ENCODE results near the gene SCARB1.
"Not testable (repeated sequence)": the region's sequence is repeated elsewhere in the genome, so short reads cannot be mapped to it uniquely, and the experiment has no call there.

The SCARB1 gene, protein sequence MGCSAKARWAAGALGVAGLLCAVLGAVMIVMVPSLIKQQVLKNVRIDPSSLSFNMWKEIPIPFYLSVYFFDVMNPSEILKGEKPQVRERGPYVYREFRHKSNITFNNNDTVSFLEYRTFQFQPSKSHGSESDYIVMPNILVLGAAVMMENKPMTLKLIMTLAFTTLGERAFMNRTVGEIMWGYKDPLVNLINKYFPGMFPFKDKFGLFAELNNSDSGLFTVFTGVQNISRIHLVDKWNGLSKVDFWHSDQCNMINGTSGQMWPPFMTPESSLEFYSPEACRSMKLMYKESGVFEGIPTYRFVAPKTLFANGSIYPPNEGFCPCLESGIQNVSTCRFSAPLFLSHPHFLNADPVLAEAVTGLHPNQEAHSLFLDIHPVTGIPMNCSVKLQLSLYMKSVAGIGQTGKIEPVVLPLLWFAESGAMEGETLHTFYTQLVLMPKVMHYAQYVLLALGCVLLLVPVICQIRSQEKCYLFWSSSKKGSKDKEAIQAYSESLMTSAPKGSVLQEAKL

DNA sequence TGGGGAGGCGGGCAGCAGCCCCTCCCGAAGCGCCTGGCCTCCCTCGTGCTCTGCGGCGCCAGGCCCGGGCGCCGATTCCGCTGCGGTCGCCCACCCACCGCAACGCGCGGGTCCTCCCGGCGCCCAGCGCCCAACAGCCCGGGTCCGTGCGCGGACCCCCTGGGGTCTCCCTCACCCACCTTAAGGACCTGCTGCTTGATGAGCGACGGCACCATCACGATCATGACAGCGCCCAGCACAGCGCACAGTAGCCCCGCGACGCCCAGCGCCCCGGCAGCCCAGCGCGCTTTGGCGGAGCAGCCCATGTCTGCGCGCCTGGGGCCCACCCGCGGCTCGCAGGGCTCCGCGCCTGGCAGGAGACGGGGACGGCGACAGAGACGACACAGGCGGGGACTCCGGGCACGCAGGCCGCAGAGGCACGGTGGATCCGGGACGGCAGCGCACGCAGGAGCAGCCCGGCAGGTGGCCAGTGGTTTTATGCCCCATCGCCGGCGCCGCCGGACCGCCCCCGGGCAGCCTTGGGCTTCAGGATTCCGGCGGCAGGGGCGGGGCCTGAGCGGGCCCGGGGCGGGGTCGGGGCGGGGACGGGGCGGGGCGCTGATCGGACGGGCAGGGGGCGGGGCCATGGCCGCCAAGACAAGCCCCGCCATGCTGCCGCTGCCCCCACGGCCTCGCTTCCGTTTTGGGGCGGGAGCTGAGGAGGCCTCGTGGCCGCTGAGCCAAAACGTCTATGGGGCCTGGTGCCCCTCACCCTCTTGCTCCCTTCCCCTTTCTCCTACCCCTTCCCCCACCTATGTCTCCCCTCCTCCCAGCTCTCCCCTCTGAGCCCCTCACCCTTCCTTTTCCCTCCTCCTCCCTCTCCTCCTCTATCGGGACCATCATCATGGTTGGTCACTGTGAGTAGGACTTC, at the start of gene SCARB1:
TSS of gene SCARB1 (minus strand) at position 449 of the 910 bp plus-strand sequence. CDS start at position 305, 144 bp downstream.
- DNase-seq (ENCODE audit: low read depth, low spot score), result peak; percentile 91

DNA sequence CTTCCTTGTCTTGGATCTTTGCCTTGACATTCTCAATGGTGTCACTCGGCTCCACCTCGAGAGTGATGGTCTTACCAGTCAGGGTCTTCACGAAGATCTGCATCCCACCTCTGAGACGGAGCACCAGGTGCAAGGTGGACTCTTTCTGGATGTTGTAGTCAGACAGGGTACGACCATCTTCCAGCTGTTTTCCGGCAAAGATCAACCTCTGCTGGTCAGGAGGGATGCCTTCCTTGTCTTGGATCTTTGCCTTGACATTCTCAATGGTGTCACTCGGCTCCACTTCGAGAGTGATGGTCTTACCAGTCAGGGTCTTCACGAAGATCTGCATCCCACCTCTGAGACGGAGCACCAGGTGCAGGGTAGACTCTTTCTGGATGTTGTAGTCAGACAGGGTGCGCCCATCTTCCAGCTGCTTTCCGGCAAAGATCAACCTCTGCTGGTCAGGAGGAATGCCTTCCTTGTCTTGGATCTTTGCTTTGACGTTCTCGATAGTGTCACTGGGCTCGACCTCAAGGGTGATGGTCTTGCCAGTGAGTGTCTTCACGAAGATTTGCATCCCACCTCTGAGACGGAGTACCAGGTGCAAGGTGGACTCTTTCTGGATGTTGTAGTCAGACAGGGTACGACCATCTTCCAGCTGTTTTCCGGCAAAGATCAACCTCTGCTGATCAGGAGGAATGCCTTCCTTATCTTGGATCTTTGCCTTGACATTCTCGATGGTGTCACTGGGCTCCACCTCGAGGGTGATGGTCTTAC, 49.0 kb upstream of the SCARB1 start:
- DNase-seq (ENCODE audit: low read depth, low spot score), result not testable (repeated sequence)

DNA sequence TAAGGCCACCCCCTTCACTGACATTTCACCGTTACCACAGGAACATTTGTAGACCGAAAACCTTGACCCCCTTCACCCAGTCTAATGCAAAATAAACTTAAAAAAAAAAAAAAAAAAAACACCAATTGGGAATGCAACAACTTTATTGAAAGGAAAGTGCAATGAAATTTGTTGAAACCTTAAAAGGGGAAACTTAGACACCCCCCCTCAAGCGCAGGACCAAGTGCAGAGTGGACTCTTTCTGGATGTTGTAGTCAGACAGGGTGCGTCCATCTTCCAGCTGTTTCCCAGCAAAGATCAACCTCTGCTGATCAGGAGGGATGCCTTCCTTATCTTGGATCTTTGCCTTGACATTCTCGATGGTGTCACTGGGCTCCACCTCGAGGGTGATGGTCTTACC, 47.9 kb upstream of the SCARB1 start:
- DNase-seq (ENCODE audit: low read depth, low spot score), result not testable (repeated sequence)

DNA sequence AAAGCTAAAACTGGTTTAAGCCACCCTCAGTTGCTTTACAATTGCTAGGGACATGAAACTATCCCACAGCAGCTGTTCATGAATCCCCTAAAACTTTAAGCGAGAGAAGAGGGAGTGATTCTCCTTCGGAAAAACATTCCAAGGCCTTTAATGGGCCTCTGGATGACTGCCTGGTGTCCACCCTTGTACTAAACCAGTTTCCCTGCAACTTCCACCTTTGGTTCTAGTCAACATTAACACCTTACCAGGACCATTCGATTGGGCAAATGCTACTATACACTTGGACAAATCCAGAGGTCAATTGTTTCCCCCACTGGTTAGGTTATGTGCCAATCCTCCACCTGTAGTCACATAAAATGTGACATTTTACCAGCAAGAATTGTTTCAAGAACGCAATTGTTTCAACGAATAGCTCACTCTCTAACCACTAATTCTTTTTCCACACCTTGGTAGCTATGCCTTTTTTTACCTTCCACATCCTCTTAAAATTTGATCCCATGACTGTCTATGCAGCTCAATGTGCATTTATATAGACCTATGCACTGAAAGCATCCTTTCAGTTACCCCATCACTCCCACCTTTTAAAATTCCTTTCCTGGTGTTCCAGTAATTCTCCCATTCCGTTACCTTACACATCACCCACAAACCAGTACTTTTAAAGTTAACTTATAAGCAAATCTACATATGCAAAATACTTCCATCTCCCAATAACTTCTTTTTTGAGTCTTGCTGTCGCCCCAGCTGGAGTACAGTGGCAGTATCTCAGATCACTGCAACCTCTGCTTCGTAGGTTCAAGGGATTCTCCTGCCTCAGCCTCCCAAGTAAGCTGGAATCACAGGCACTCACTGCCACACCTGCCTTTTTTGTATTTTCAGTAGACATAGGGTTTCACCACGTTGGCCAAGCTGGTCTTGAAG, 47.2 kb upstream of the SCARB1 start:
- peak; percentile 22 for DNase-seq (ENCODE audit: low read depth, low spot score)

DNA sequence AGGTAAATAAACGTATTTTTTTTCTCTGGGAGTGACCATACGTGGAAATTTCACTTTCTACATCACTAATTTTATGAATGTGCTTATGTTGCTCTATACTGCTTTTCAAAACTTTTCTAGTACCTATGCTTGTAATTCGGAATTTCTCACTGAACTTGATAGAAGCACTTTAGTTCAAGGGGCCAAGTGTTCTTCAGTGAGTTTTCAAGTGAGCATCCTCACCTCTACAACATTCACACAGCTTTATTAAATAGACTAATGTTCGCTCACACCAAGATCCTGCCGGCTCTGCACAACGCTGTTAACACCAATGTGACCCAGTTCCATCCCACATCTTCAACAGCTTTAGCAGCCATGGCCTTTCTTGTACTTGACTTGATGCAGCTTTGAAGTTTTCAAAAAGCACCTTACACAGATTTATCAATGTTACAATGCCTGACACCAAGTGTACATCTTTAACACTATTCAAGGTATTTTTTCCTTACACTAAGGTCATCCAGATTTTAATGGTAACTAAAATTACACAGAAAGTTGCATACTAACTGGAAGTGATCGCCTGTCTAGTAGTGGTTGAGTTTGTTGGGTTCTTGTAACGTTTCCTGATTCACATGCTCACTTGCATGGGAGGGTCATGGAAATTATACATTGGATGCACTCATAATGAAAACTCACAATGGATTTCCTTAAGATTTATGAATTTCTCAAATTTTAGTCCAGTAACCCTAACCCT, 46.3 kb upstream of the SCARB1 start:
- DNase-seq (ENCODE audit: low read depth, low spot score), result peak; percentile 29

DNA sequence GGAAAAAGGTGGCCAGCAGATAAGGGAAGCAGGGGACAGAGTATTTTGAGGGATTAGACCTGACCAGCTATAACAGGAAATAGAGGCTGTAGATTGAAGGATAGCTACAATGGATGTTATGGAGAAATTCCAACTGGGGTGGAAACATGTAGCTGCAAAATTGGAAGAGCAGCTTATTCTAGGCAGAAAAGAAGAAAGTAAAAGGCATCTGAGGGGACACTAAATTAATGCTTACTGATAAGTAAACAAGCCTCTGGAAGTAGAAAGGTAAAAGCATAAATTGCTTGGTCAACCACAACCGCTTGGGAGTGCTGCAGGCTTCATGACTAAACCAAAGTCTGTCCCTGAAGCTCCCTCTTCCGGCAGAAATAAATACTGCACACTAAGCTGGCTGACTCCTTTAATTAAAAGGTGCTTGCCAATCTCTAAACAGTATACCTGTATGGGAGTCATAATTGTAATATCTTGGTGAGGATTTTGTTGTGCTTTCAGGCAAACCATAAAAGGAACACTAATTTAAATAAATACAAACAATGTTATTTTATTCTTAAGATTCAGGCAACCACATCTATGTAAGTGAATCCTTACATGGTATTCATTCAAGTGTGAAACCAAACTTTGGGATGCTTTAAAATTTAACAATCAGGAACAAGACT, 43.1 kb upstream of the SCARB1 start:
- DNase-seq (ENCODE audit: low read depth, low spot score), result peak; percentile 95

DNA sequence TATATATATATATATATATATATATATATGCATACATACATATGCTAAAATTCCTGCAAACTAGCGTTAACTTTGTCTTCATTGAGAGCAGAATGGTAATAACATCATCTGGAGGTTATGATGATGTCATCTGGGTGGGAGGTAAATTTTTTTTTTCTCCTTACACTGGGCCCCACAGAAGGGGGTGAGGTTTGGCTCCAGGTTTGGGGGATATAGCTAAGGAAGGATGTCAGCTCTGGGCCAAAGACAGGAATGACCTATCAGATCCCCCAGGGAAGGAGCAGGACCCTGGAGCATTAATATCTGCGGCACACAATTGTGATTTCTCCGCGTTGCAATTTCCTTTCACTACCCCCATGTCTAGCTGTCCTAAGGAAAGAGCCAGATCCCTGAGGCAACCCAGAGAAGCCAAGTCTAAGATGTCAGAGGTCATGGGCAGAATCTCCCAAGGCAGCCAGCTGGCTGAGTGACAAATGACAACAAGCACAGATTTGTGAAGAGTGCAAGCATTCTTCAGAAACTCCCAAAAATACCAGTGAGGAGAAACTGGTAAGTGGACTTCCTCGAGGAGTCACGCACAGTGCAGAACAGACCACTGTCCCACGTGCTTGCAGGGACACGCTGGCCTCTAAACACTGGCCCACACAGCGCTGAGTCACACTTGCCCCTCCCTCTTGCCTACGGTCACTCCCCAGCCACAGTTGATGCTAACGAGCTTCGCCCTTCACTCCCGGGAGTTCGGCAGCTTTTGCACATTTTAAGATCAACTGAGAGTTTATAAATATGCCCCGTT, 40.8 kb upstream of the SCARB1 start:
- DNase-seq (ENCODE audit: low read depth, low spot score), result peak; percentile 91

DNA sequence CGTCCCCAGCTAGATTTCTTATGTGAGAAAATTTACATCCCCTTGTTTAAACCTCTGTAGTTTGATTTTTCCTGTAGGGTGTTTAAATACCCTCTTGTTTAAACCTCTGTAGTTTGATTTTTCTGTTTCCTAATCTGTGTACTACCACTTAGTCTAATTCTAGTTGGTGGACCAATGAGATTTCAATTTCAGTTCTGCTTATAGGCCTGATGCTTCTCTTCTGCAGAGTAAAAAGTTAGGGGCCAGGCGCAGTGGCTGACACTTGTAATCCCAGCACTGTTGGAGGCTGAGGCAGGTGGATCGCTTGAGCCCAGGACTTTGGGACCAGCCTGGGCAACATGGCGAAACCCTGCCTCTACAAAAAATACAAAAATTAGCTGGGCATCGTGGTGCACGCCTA, 39.3 kb upstream of the SCARB1 start:
- no peak for DNase-seq (ENCODE audit: low read depth, low spot score)

DNA sequence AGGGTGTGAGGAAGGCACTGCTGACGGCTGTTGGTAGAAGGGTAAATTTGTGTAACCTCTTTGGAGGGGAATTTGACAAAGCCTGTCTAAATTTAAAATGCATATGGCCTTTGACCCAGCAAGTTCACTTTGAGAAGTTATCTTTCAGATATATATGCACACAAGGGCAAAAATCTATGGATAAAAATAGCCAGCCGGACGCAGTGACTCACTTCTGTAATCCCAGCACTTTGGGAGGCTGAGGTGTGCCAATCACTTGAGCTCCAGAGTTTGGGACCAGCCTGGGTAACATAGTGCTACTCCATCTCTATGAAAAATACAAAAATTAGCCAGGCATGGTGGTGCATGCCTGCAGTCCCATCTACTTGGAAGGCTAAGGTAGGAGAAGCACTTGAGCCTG, 37.3 kb upstream of the SCARB1 start:
- DNase-seq (ENCODE audit: low read depth, low spot score), result no peak

DNA sequence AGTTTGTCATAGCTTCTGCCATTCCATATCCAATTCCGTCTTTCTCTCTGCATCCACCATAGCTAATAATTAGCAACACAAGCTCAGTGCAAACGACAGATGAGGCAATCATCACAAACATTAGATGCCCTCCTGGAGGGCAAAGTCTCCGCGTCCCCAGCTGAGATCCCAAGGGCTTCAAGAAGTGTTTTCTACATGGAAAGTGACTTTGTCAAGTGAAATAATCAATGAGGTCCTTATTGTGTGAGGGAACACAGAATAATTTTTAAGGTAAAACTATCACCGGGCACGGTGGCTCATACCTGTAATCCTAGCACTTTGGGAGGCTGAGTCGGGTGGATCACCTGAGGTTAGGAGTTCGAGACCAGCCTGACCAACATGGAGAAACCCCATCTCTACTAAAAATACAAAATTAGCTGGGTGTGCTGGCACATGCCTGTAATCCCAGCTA, 36.7 kb upstream of the SCARB1 start:
- not testable (repeated sequence) for DNase-seq (ENCODE audit: low read depth, low spot score)

DNA sequence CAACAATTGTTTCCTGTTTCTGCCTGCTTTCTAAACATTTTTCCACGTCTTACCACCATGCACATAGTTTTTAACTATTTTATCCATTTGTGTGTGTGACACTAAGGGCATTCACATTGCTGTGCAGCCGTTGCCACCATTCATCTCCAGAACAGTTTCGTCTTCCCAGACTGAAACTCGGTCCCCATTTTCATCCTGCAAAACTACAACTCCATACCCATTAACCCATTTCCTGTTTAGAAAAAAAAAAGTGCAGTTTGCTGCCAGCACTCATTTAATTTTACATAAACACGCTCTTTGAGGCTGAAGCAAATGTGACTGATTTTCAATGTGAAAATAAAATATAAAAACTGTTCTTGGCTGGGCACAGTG, 35.2 kb upstream of the SCARB1 start:
- no peak for DNase-seq (ENCODE audit: low read depth, low spot score)

DNA sequence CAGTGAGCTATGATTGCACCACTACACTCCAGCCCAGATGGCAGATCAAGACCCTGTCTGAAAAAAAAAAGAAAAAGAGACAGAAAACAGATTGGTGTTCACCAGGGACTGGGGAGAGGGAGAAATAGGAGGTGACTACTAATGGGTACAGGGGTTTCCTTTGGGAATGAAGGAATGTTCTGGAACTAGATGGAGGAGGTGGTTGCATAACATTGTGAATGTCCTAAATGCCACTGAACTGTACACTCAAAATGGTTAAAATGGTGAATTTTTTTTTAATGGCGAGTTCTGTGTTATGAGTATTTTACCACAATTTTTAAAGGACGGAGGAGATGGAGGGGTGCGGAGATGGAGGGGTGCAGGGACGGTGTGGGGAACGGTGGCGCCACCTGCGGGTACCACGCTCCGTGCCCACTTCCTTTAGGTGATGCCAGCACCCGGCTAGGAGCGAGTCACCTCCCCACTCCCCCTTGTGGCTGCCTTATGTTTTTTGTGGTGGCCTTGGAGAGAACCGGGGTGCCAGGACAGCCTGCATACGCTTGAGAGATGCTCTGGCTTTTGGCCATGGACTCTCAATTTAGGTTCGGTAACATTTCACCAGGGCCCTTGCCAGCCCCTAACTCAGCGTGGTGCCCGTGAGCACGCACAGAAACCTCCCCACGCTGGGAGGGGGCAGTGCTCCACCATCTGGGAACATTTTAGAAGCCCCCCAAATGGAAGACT, 34.7 kb upstream of the SCARB1 start:
- DNase-seq (ENCODE audit: low read depth, low spot score), result peak; percentile 42

DNA sequence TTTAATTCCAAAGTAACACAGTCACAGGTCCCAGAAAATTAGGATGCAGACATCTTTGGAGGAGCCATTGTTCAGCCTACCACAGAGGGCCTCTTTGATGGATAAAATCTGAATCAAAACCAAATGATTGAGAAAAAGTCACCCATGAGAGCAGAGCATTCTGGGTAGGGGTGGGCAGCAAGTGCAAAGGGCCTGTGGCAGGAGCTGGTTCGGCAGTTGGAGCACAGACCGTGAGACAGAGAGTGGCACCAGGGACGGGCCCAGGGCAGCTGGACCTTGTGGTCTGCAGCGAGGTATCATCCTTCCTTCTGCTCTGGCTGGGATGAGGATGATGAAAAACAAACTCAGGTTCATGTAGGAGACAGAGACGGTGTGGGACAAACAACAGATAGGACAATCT, 32.8 kb upstream of the SCARB1 start:
- DNase-seq (ENCODE audit: low read depth, low spot score), result no peak

DNA sequence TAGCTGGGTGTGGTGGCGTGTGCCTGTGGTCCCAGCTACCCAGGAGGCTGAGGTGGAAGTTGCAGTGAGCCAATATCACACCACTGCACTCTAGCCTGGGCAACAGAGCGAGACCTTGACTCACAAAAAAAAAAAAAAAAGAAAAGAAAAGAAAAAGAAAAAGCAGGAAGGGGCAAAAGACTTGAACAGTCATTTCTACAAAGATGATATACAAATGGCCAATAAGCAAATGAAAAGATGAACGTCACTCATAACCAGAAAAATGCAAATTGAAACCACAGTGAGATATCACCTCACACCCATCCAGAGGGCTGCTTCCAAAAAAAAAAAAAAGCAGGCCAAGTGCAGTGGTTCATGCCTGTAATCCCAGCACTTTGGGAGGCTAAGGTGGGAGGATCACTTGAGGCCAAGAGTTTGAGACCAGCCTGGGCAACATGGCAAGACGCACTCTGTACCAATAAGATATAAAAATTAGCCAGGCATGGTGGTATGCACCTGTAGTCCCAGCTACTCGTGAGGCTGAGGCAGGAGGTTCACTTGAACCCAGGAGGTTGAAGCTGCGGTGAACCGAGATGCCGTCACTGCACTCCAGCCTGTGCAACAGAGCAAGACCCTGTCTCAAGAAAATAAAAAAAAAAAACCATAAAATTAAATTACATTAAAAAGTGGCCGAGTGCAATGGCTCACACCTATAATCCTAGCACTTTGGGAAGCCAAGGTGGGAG, 30.3 kb upstream of the SCARB1 start:
- DNase-seq (ENCODE audit: low read depth, low spot score), result no peak

DNA sequence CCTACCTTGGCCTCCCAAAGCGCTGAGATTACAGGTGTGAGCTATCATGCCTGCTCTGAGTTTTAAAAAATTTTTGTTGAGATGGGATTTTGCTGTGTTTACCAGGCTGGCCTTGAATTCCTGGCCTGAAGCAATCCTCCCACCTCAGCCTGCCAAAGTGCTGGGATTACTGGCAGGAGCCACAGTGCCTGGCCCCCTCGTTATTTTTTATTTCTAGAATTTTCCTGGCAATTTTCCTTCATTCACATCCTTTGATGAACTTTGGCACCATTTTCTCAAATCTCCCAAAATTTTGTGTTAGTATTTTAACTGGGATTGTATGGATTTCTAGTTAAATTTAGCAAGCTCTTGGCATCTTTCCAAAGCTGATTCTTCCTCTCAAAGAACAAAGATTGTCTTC, 24.6 kb upstream of the SCARB1 start:
- no peak for DNase-seq (ENCODE audit: low read depth, low spot score)

DNA sequence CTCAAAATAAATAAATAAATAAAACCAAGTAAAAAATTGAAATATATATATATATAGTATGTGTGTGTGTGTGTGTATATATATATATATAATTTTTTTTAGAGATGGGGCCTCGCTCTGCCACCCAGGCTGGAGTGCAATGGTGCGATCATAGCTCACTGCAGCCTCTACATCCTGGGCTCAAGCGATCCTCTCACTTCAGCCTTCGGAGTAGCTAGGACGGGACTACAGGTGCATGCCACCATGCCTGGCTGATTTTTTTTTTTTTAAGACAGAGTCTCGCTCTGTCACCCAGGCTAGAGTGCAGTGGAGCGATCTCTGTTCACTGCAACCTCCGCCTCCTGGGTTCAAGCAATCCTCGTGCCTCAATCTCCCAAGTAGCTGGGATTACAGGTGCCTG, 24.1 kb upstream of the SCARB1 start:
- DNase-seq (ENCODE audit: low read depth, low spot score), result not testable (repeated sequence)
